Endothelial cell of umbilical vein (primary cell): ENCODE data around the gene ZNF407.

ENCODE experiments used
- FOS ChIP-seq: IDR thresholded peaks from 2 replicates; pipeline ENCODE4 v1.6.1; 2011; ENCODE audit warnings: mild to moderate bottlenecking, low read length, moderate library complexity, borderline replicate concordance; ENCODE audit not compliant: insufficient read depth
- GATA2 ChIP-seq: IDR thresholded peaks from 2 replicates; pipeline ENCODE4 v1.7.0; 2011; ENCODE audit warnings: low read depth, mild to moderate bottlenecking, moderate library complexity, mixed read lengths, low read length; ENCODE audit not compliant: insufficient read length, insufficient read depth
- POLR2AphosphoS5 ChIP-seq: IDR thresholded peaks from 2 replicates; pipeline ENCODE4 v1.6.1; 2012; ENCODE audit warnings: low read depth, mild to moderate bottlenecking, control low read depth, low read length, moderate library complexity; ENCODE audit not compliant: insufficient read depth
- TF ChIP-seq, protein P1 (sequence below), 2 donors: IDR thresholded peaks; 1 replicate in 1 of 2; 2 replicates in 1 of 2; pipeline ENCODE4 v1.5.1; 2011; ENCODE audit warnings: low read length in 2 of 2, mild to moderate bottlenecking in 2 of 2, moderate library complexity in 2 of 2, control low read depth in 1 of 2, inconsistent platforms in 1 of 2, low read depth in 1 of 2; ENCODE audit not compliant: insufficient read depth in 1 of 2; ENCODE audit errors: extremely low read depth in 1 of 2

GRCh38 chr18:75072672-75073371 is 475.2 kb downstream of the ZNF407 start:
- no peak for TF ChIP-seq FOS
- TF ChIP-seq POLR2AphosphoS5, result no peak
- TF ChIP-seq, protein P1, sequence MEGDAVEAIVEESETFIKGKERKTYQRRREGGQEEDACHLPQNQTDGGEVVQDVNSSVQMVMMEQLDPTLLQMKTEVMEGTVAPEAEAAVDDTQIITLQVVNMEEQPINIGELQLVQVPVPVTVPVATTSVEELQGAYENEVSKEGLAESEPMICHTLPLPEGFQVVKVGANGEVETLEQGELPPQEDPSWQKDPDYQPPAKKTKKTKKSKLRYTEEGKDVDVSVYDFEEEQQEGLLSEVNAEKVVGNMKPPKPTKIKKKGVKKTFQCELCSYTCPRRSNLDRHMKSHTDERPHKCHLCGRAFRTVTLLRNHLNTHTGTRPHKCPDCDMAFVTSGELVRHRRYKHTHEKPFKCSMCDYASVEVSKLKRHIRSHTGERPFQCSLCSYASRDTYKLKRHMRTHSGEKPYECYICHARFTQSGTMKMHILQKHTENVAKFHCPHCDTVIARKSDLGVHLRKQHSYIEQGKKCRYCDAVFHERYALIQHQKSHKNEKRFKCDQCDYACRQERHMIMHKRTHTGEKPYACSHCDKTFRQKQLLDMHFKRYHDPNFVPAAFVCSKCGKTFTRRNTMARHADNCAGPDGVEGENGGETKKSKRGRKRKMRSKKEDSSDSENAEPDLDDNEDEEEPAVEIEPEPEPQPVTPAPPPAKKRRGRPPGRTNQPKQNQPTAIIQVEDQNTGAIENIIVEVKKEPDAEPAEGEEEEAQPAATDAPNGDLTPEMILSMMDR (IDR thresholded peaks at IDR 0.05; ENCODE audit: extremely low read depth in 1 of 2, insufficient read depth in 1 of 2, low read depth in 1 of 2, low read length in 2 of 2), result no peak
- TF ChIP-seq GATA2, result no peak
